IMR-90 (cell line): ENCODE results near the gene CHST1. TPM values are rescaled to one million over a fixed set of nuclear protein-coding genes. Genes with fewer than 3 reads are reported as not detected.

Experiments used
- ATAC-seq: fragments of 200-7000 bp; cut with Tn5 transposase; 2 replicates; pipeline ENCODE4 v1.9.1; 2020; ENCODE audit warnings: low read depth, mild to moderate bottlenecking, moderate library complexity
- BruUV-seq: library from RNA; stranded (reverse); fragments of 400-500 nt; replicated peaks from 2 replicates; lab custom pipeline; 2021; lab: Mats Ljungman, UMichigan
- CTCF ChIA-PET: fragments of 300-600 bp; formaldehyde crosslinking; extraction: SDS; loops from one replicate; lab custom pipeline; 2021; ENCODE audit warnings: antibody characterized with exemption; lab: Yijun Ruan, JAX
- POLR2A ChIA-PET: fragments of 300-600 bp; sonication (Branson Sonifier 250); formaldehyde crosslinking; loops from one replicate; lab custom pipeline; 2022; ENCODE audit warnings: antibody characterized with exemption; ENCODE audit not compliant: unreplicated experiment; lab: Charles Lee
- DNase-seq: peaks from one replicate; pipeline ENCODE4 v3.0.0; 2013
- H2AFZ ChIP-seq: replicated peaks from 2 replicates; pipeline ENCODE3; 2013; ENCODE audit warnings: low read length, mild to moderate bottlenecking; ENCODE audit not compliant: poor library complexity
- H2AK5ac ChIP-seq: 2 replicates; pipeline ENCODE4 v1.6.1; 2013; ENCODE audit warnings: low read depth, low read length, inconsistent platforms
- H2AK9ac ChIP-seq: replicated peaks from 2 replicates; pipeline ENCODE3; 2013; ENCODE audit warnings: mild to moderate bottlenecking, low read depth, low read length, moderate library complexity; ENCODE audit not compliant: poor library complexity
- H2BK120ac ChIP-seq: 2 replicates; pipeline ENCODE4 v1.6.1; 2013; ENCODE audit warnings: low read depth, low read length, inconsistent platforms
- H2BK15ac ChIP-seq: 3 replicates; pipeline ENCODE4 v1.6.1; 2013; ENCODE audit warnings: low read depth, low read length, inconsistent platforms
- H2BK20ac ChIP-seq: 2 replicates; pipeline ENCODE4 v1.6.1; 2013; ENCODE audit warnings: low read depth, mild to moderate bottlenecking, inconsistent platforms, low read length, moderate library complexity
- H2BK5ac ChIP-seq: 2 replicates; pipeline ENCODE4 v1.6.1; 2013; ENCODE audit warnings: mild to moderate bottlenecking, low read depth, low read length, inconsistent platforms; ENCODE audit not compliant: poor library complexity, severe bottlenecking
- H3K14ac ChIP-seq: replicated peaks from 2 replicates; pipeline ENCODE4 v1.6.1; 2013; ENCODE audit warnings: low read depth, low read length, inconsistent platforms
- H3K18ac ChIP-seq: 2 replicates; pipeline ENCODE4 v1.6.1; 2013; ENCODE audit warnings: low read depth, low read length, control low read depth
- H3K23ac ChIP-seq: 2 replicates; pipeline ENCODE4 v1.6.1; 2013; ENCODE audit warnings: low read depth, low read length, inconsistent platforms
- H3K27ac ChIP-seq: 2 replicates; pipeline ENCODE4 v1.5.1; 2013; ENCODE audit warnings: mild to moderate bottlenecking, control low read depth, low read length; ENCODE audit not compliant: insufficient read depth
- H3K27me3 ChIP-seq: 2 replicates; pipeline ENCODE4 v1.6.1; 2013; ENCODE audit warnings: low read length; ENCODE audit not compliant: control insufficient read depth, insufficient read depth
- H3K36me3 ChIP-seq: 2 replicates; pipeline ENCODE4 v1.6.1; 2013; ENCODE audit warnings: low read length, mixed read lengths; ENCODE audit not compliant: control insufficient read depth, insufficient read depth
- H3K4ac ChIP-seq: 2 replicates; pipeline ENCODE4 v1.6.1; 2013; ENCODE audit warnings: low read depth, low read length, inconsistent platforms
- H3K4me1 ChIP-seq: 2 replicates; pipeline ENCODE4 v1.6.1; 2013; ENCODE audit warnings: low read length, mixed read lengths; ENCODE audit not compliant: control insufficient read depth, insufficient read depth
- H3K4me2 ChIP-seq: 2 replicates; pipeline ENCODE4 v1.6.1; 2013; ENCODE audit warnings: low read depth, mild to moderate bottlenecking, control low read depth, low read length, moderate library complexity
- H3K4me3 ChIP-seq: 2 replicates; pipeline ENCODE4 v1.5.1; 2013; ENCODE audit warnings: low read depth, mild to moderate bottlenecking, control low read depth, low read length, moderate library complexity; ENCODE audit not compliant: insufficient read depth
- H3K56ac ChIP-seq: 2 replicates; pipeline ENCODE4 v1.6.1; 2013; ENCODE audit warnings: low read length, inconsistent platforms; ENCODE audit not compliant: insufficient read depth; ENCODE audit errors: extremely low read depth
- H3K79me1 ChIP-seq, 2 experiments: 2 replicates each; pipeline ENCODE4 v1.6.1; 2013; ENCODE audit warnings: low read length in 2 of 2, inconsistent platforms in 1 of 2, low read depth in 1 of 2
- H3K9ac ChIP-seq: 2 replicates; pipeline ENCODE4 v1.6.1; 2013; ENCODE audit warnings: low read depth, low read length, control low read depth
- H3K9me1 ChIP-seq: 2 replicates; pipeline ENCODE4 v1.6.1; 2013; ENCODE audit warnings: low read length, inconsistent platforms; ENCODE audit not compliant: insufficient read depth
- H3K9me3 ChIP-seq: 2 replicates; pipeline ENCODE4 v1.6.1; 2013; ENCODE audit warnings: low read length; ENCODE audit not compliant: control insufficient read depth, insufficient read depth
- H4K20me1 ChIP-seq: 2 replicates; pipeline ENCODE4 v1.6.1; 2013; ENCODE audit warnings: low read length, inconsistent platforms; ENCODE audit not compliant: insufficient read depth
- H4K5ac ChIP-seq: 2 replicates; pipeline ENCODE4 v1.6.1; 2013; ENCODE audit warnings: mild to moderate bottlenecking, low read depth, low read length, control low read depth
- H4K8ac ChIP-seq, 2 experiments: 2 replicates each; pipeline ENCODE4 v1.6.1; 2013; ENCODE audit warnings: low read depth in 2 of 2, low read length in 2 of 2, control low read depth in 1 of 2, inconsistent platforms in 1 of 2
- H4K91ac ChIP-seq: 2 replicates; pipeline ENCODE4 v1.6.1; 2013; ENCODE audit warnings: low read depth, low read length, inconsistent platforms; ENCODE audit not compliant: insufficient read depth
- BHLHE40 ChIP-seq: fragments of 150-350 bp; IDR thresholded peaks from 2 replicates; pipeline ENCODE4 v1.6.1; 2016; ENCODE audit warnings: mild to moderate bottlenecking, low read depth, low read length
- CEBPB ChIP-seq: IDR thresholded peaks from 2 replicates; pipeline ENCODE4 v1.6.1; 2012; ENCODE audit warnings: low read depth, low read length, improper control_type of control experiment
- CHD1 ChIP-seq: IDR thresholded peaks from 2 replicates; pipeline ENCODE4 v1.6.1; 2012; ENCODE audit warnings: low read depth, low read length, improper control_type of control experiment
- CTCF ChIP-seq: conservative IDR thresholded peaks from 2 replicates; pipeline ENCODE4 v1.5.1; 2012; ENCODE audit warnings: mild to moderate bottlenecking, low read depth, low read length, improper control_type of control experiment
- FOS ChIP-seq: fragments of 150-350 bp; IDR thresholded peaks from 2 replicates; pipeline ENCODE4 v1.6.1; 2016; ENCODE audit warnings: low read depth, low read length
- MAFK ChIP-seq: IDR thresholded peaks from 2 replicates; pipeline ENCODE4 v1.6.1; 2012; ENCODE audit warnings: low read depth, low read length, improper control_type of control experiment
- MAZ ChIP-seq: IDR thresholded peaks from 2 replicates; pipeline ENCODE4 v1.6.1; 2012; ENCODE audit warnings: low read depth, mild to moderate bottlenecking, low read length, improper control_type of control experiment, moderate library complexity, borderline replicate concordance
- MXI1 ChIP-seq: IDR thresholded peaks from 2 replicates; pipeline ENCODE4 v1.6.1; 2012; ENCODE audit warnings: low read depth, mild to moderate bottlenecking, low read length, moderate library complexity, borderline replicate concordance
- NFE2L2 ChIP-seq: fragments of 150-350 bp; IDR thresholded peaks from 2 replicates; pipeline ENCODE4 v1.6.1; 2016; ENCODE audit warnings: low read depth, mild to moderate bottlenecking, low read length
- POLR2A ChIP-seq: IDR thresholded peaks from 2 replicates; pipeline ENCODE4 v1.6.1; 2012; ENCODE audit warnings: mild to moderate bottlenecking, low read depth, low read length
- RAD21 ChIP-seq: IDR thresholded peaks from 2 replicates; pipeline ENCODE4 v1.6.1; 2012; ENCODE audit warnings: low read length, improper control_type of control experiment
- RCOR1 ChIP-seq: IDR thresholded peaks from 2 replicates; pipeline ENCODE4 v1.6.1; 2012; ENCODE audit warnings: mild to moderate bottlenecking, low read length, improper control_type of control experiment; ENCODE audit not compliant: insufficient replicate concordance
- RFX5 ChIP-seq: IDR thresholded peaks from 2 replicates; pipeline ENCODE4 v1.8.0; 2012; ENCODE audit warnings: low read depth, mild to moderate bottlenecking, low read length, moderate library complexity
- SMC3 ChIP-seq: fragments of 150-350 bp; IDR thresholded peaks from 2 replicates; pipeline ENCODE4 v1.6.1; 2016; ENCODE audit warnings: low read depth, mild to moderate bottlenecking, antibody characterized with exemption, low read length, moderate library complexity
- WGBS, 2 experiments: methylation state at CpG; one replicate each; pipeline versions ENCODE4 v1.1.5 to v1.1.7; 2013; ENCODE audit warnings: missing lambda C conversion rate in 2 of 2; ENCODE audit not compliant: insufficient read length in 1 of 2; ENCODE audit errors: extremely low coverage in 2 of 2; 5-methylcytosine and 5-hydroxymethylcytosine counted together
- dilution Hi-C: fragments of 300-500 bp; cut with HindIII; formaldehyde crosslinking; loops from one replicate; pipeline ENCODE4 v1.14.3; 2018; ENCODE audit warnings: low sequenced_read_pairs; ENCODE audit not compliant: unreplicated experiment
- in situ Hi-C: fragments of 300-500 bp; cut with MboI; formaldehyde crosslinking; loops from 3 replicates; pipeline ENCODE4 v1.14.3; 2019; ENCODE audit warnings: low sequenced_read_pairs, inconsistent platforms, mixed read lengths
- intact Hi-C: fragments of 100-400 bp; cut with micrococcal nuclease; formaldehyde crosslinking; loops from 2 replicates; pipeline ENCODE4 v1.10.0; 2022
- polyA plus RNA-seq, 3 experiments: library from polyadenylated mRNA; depleted of rRNA; stranded (reverse); fragments of >200 nt; gene quantifications; 2 replicates each; pipeline ENCODE4 v1.2.3, GENCODE V29; 2012; ENCODE audit warnings: low replicate concordance in 1 of 3
- total RNA-seq: library from RNA; depleted of rRNA; stranded (reverse); fragments of >200 nt; gene quantifications from 2 replicates; pipeline ENCODE4 v1.2.3, GENCODE V29; 2012
- TF ChIP-seq, protein P1 (sequence below): fragments of 150-350 bp; IDR thresholded peaks from 2 replicates; pipeline ENCODE4 v1.6.1; 2016; ENCODE audit warnings: low read depth, mild to moderate bottlenecking, low read length, moderate library complexity, borderline replicate concordance
- TF ChIP-seq, protein P2 (sequence below): fragments of 150-350 bp; IDR thresholded peaks from 2 replicates; pipeline ENCODE4 v1.6.1; 2017; ENCODE audit warnings: mild to moderate bottlenecking, antibody characterized with exemption, low read length, low read depth

Gene CHST1
- total and polyA plus RNA-seq, 2 of the 4 experiments (the other 2 are of a cell fraction): 0.21 TPM; not detected in 1

DNA sequence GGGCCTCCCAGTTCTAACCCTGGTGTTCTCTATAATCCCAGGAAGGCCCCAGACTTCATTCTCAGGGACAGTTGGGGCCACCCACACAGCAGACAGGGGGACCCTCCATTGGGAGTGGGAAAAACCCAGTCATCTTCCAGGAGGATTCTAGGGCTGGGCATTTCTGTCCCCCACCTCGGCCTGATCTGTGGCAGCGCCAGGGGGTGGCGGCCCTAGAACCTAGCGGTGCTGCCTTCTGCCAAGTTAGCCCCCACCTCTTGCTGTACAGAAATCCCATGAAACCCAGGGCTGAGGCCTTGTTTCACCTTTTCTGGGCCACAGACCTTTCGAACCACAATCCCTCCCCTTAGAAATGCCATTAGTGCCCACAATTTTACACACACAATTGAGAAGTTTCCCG is 9.6 kb downstream of the CHST1 start:
- no peak overlapping the region for H2AFZ ChIP-seq
- no peak overlapping the region for H2AK9ac ChIP-seq
- DNase-seq (no peak), ATAC-seq (no peak)
- H3K9me3 ChIP-seq: no peaks in the 10 kb centered on the region
- CTCF ChIA-PET: interaction anchor here (3.2 kb wide), 1 partner anchor 285 kb away, joined by 25 read pairs; no protein-coding TSS in a partner anchor
- POLR2A ChIA-PET: no interaction called here
- H2BK5ac ChIP-seq: no peak overlapping the region
- WGBS, 2 experiments: 63% methylated on average over 2 of the region's 6 CpGs; no CpG with 5 or more reads in 1 of the 2 experiments
- no peaks in the 10 kb centered on the region for H3K79me1 ChIP-seq
- no peak overlapping the region for H3K4me2 ChIP-seq
- intact Hi-C loops: loop anchor here (1.0 kb wide), 1 partner anchor 285 kb away; no protein-coding TSS in a partner anchor
- no peak overlapping the region for H3K4me3 ChIP-seq
- in situ Hi-C loops: no loop called here
- dilution Hi-C loops: no loop called here
- no peaks in the 10 kb centered on the region for H3K9me1 ChIP-seq
- no TSS peak for BruUV-seq
- no peaks in the 10 kb centered on the region for H3K4me1 ChIP-seq
- no peak overlapping the region for H2BK120ac ChIP-seq
- no peak overlapping the region for H4K5ac ChIP-seq
- H3K56ac ChIP-seq: no peak overlapping the region
- H3K27ac ChIP-seq: no peak overlapping the region
- H4K8ac ChIP-seq: no peak overlapping the region
- H2AK5ac ChIP-seq: no peak overlapping the region
- H3K27me3 ChIP-seq: peaks cover 6% of the 10 kb centered on the region; the same call in 1 of the 2 replicates
- H3K4ac ChIP-seq: no peak overlapping the region
- no peak overlapping the region for H3K23ac ChIP-seq
- no peak for TF ChIP-seq CHD1
- TF ChIP-seq CTCF: no peak
- no peak for TF ChIP-seq MAZ
- TF ChIP-seq SMC3: no peak
- TF ChIP-seq NFE2L2: no peak
- TF ChIP-seq, protein P1, sequence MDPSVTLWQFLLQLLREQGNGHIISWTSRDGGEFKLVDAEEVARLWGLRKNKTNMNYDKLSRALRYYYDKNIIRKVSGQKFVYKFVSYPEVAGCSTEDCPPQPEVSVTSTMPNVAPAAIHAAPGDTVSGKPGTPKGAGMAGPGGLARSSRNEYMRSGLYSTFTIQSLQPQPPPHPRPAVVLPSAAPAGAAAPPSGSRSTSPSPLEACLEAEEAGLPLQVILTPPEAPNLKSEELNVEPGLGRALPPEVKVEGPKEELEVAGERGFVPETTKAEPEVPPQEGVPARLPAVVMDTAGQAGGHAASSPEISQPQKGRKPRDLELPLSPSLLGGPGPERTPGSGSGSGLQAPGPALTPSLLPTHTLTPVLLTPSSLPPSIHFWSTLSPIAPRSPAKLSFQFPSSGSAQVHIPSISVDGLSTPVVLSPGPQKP: no peak
- TF ChIP-seq POLR2A: no peak
- TF ChIP-seq MAFK: no peak
- no peak for TF ChIP-seq BHLHE40
- TF ChIP-seq MXI1: no peak
- no peak for TF ChIP-seq CEBPB
- TF ChIP-seq RCOR1: no peak
- TF ChIP-seq, protein P2, sequence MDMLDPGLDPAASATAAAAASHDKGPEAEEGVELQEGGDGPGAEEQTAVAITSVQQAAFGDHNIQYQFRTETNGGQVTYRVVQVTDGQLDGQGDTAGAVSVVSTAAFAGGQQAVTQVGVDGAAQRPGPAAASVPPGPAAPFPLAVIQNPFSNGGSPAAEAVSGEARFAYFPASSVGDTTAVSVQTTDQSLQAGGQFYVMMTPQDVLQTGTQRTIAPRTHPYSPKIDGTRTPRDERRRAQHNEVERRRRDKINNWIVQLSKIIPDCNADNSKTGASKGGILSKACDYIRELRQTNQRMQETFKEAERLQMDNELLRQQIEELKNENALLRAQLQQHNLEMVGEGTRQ: no peak
- no peak for TF ChIP-seq FOS
- no peak for TF ChIP-seq RAD21
- no peak for TF ChIP-seq RFX5
- no peak overlapping the region for H4K91ac ChIP-seq
- no peaks in the 10 kb centered on the region for H4K20me1 ChIP-seq
- H3K9ac ChIP-seq: no peak overlapping the region
- H3K18ac ChIP-seq: no peak overlapping the region
- no peaks in the 10 kb centered on the region for H3K36me3 ChIP-seq
- no peak overlapping the region for H3K14ac ChIP-seq
- H2BK20ac ChIP-seq: no peak overlapping the region
- H2BK15ac ChIP-seq: no peak overlapping the region
